CD4-positive, alpha-beta memory T cell (primary cell): ENCODE data around the gene KRT6B. TPM values are rescaled to one million over a fixed set of nuclear protein-coding genes. Genes with fewer than 3 reads are reported as not detected.
"Not testable (repeated sequence)": the region's sequence is repeated elsewhere in the genome, so short reads cannot be mapped to it uniquely, and the experiment has no call there.

Experiments used
- CTCF ChIA-PET: fragments of 350-600 bp; sonication (Branson Sonifier 250); formaldehyde crosslinking; loops from one replicate; lab custom pipeline; 2021; ENCODE audit warnings: inconsistent platforms; ENCODE audit not compliant: partially characterized antibody; lab: Charles Lee
- POLR2A ChIA-PET: fragments of 350-600 bp; sonication (Branson Sonifier 250); formaldehyde crosslinking; loops from one replicate; lab custom pipeline; 2021; ENCODE audit not compliant: partially characterized antibody; lab: Charles Lee
- DNase-seq, 5 donors: peaks; one replicate each; pipeline versions ENCODE4 v3.0.0 to v3.0.0-alpha.2; 2020 to 2022; ENCODE audit warnings: mixed read lengths in 1 of 5
- H3K27ac ChIP-seq: one replicate; pipeline ENCODE4 v1.7.0; 2013; ENCODE audit warnings: low read depth, low read length
- H3K27me3 ChIP-seq: 2 replicates; pipeline ENCODE4 v1.7.0; 2013; ENCODE audit warnings: mild to moderate bottlenecking, low read length, moderate library complexity; ENCODE audit not compliant: insufficient read depth
- H3K36me3 ChIP-seq: 2 replicates; pipeline ENCODE4 v1.7.0; 2013; ENCODE audit warnings: mild to moderate bottlenecking, low read length, moderate library complexity; ENCODE audit not compliant: insufficient read depth
- H3K4me1 ChIP-seq: 2 replicates; pipeline ENCODE4 v1.7.0; 2013; ENCODE audit warnings: mild to moderate bottlenecking, low read length, moderate library complexity; ENCODE audit not compliant: insufficient read depth
- H3K4me3 ChIP-seq, 2 donors: one replicate each; pipeline ENCODE4 v1.7.0; 2013; ENCODE audit warnings: low read length in 2 of 2, mild to moderate bottlenecking in 1 of 2
- H3K9me3 ChIP-seq, 2 donors: one replicate each; pipeline ENCODE4 v1.7.0; 2013; ENCODE audit warnings: low read length in 2 of 2, control low read depth in 1 of 2; ENCODE audit not compliant: control insufficient read depth in 1 of 2
- H3K27ac Mint-ChIP-seq, 7 donors: one replicate each; pipeline ENCODE4 v1.8.0; 2020 to 2021; ENCODE audit warnings: mixed read lengths in 7 of 7, mild to moderate bottlenecking in 6 of 7, inconsistent platforms in 3 of 7, moderate library complexity in 3 of 7
- H3K27me3 Mint-ChIP-seq, 2 donors: one replicate each; pipeline ENCODE4 v1.8.0; 2020 to 2021; ENCODE audit warnings: mixed read lengths in 2 of 2
- H3K36me3 Mint-ChIP-seq, 2 donors: one replicate each; pipeline ENCODE4 v1.8.0; 2020 to 2021; ENCODE audit warnings: mixed read lengths in 2 of 2, inconsistent platforms in 1 of 2, mild to moderate bottlenecking in 1 of 2
- H3K4me1 Mint-ChIP-seq, 4 donors: one replicate each; pipeline ENCODE4 v1.8.0; 2020 to 2021; ENCODE audit warnings: mixed read lengths in 4 of 4, mild to moderate bottlenecking in 1 of 4
- H3K4me3 Mint-ChIP-seq, 8 donors: one replicate each; pipeline ENCODE4 v1.8.0; 2020 to 2021; ENCODE audit warnings: mixed read lengths in 8 of 8, mild to moderate bottlenecking in 7 of 8, moderate library complexity in 6 of 8, inconsistent platforms in 3 of 8
- H3K9me3 Mint-ChIP-seq, 8 donors: one replicate each; pipeline ENCODE4 v1.8.0; 2020 to 2021; ENCODE audit warnings: mixed read lengths in 8 of 8, mild to moderate bottlenecking in 5 of 8, inconsistent platforms in 3 of 8, moderate library complexity in 1 of 8
- intact Hi-C: fragments of 100-400 bp; cut with micrococcal nuclease; formaldehyde crosslinking; loops from one replicate; pipeline ENCODE4 v1.15.1; 2023
- polyA plus RNA-seq, 2 donors: library from polyadenylated mRNA; unstranded; fragments of 300-500 nt; fragmentation: Illumina TruSeq; gene quantifications; one replicate each; pipeline ENCODE4 v1.2.3, GENCODE V29; 2021
- total RNA-seq, 2 experiments: library from RNA; stranded (reverse); gene quantifications; one replicate each; pipeline ENCODE4 v1.2.3, GENCODE V29; 2021

The KRT6B gene
- total and polyA plus RNA-seq, 4 experiments from 2014 or later = not detected

- Histone ChIP-seq H3K9me3 (peaks cover 0 to 6% of the 10 kb centered on the region in 2 donors), H3K36me3 (no peaks in the 10 kb centered on the region), H3K4me1 (no peaks in the 10 kb centered on the region), H3K27ac (no peak overlapping the region), H3K27me3 (no peaks in the 10 kb centered on the region), H3K4me3 (no peak overlapping the region)
- Mint-ChIP-seq H3K36me3 (no peaks in the 10 kb centered on the region), H3K27me3 (peaks cover 22 to 37% of the 10 kb centered on the region in 2 donors), H3K9me3 (peaks cover 0 to 19% (median 13%) of the 10 kb centered on the region in 8 donors), H3K4me3 (no peak overlapping the region), H3K27ac (no peak overlapping the region), H3K4me1 (no peaks in the 10 kb centered on the region)
- intact Hi-C loops = no loop called here
- POLR2A ChIA-PET = no interaction called here
- CTCF ChIA-PET = interaction anchor here (1.2 kb wide), 1 partner anchor 77 kb away, joined by 3 read pairs; no protein-coding TSS in a partner anchor
- no peak for DNase-seq
Observed at GRCh38 chr12:52488736-52489135, 36.8 kb upstream of the KRT6B start.

- H3K27ac ChIP-seq, H3K9me3 ChIP-seq, H3K27me3 ChIP-seq, POLR2A ChIA-PET, intact Hi-C loops, CTCF ChIA-PET, H3K4me3 Mint-ChIP-seq, DNase-seq, H3K4me1 Mint-ChIP-seq, H3K27ac Mint-ChIP-seq, H3K4me1 ChIP-seq, H3K4me3 ChIP-seq, H3K36me3 ChIP-seq, H3K36me3 Mint-ChIP-seq: not testable (repeated sequence)
- Mint-ChIP-seq H3K9me3 (peaks cover 0 to 19% (median 13%) of the 10 kb centered on the region in 8 donors), H3K27me3 (peaks cover 19 to 37% of the 10 kb centered on the region in 2 donors)
Observed at GRCh38 chr12:52487744-52488443, 35.9 kb upstream of the KRT6B start.

GRCh38 chr12:52487211-52487610 lies 35.3 kb upstream of the KRT6B start:
- H3K27me3 Mint-ChIP-seq = peaks cover 19 to 39% of the 10 kb centered on the region in 2 donors
- no peak overlapping the region for H3K4me3 Mint-ChIP-seq
- no peak overlapping the region for H3K4me3 ChIP-seq
- CTCF ChIA-PET = no interaction called here
- peaks cover 0 to 19% (median 13%) of the 10 kb centered on the region in 8 donors for H3K9me3 Mint-ChIP-seq
- no peak overlapping the region for H3K27ac Mint-ChIP-seq
- H3K36me3 ChIP-seq = no peaks in the 10 kb centered on the region
- H3K4me1 Mint-ChIP-seq = no peaks in the 10 kb centered on the region
- no peaks in the 10 kb centered on the region for H3K27me3 ChIP-seq
- peaks cover 0 to 6% of the 10 kb centered on the region in 2 donors for H3K9me3 ChIP-seq
- no peaks in the 10 kb centered on the region for H3K4me1 ChIP-seq
- H3K36me3 Mint-ChIP-seq = no peaks in the 10 kb centered on the region
- POLR2A ChIA-PET = no interaction called here
- DNase-seq = no peak
- intact Hi-C loops = no loop called here
- no peak overlapping the region for H3K27ac ChIP-seq

- Histone ChIP-seq H3K4me3 (no peak overlapping the region), H3K4me1 (no peaks in the 10 kb centered on the region), H3K36me3 (no peaks in the 10 kb centered on the region), H3K27me3 (no peaks in the 10 kb centered on the region), H3K9me3 (peaks cover 0 to 6% of the 10 kb centered on the region in 2 donors), H3K27ac (no peak overlapping the region)
- H3K4me1 Mint-ChIP-seq = no peaks in the 10 kb centered on the region
- peaks cover 0 to 19% (median 13%) of the 10 kb centered on the region in 8 donors for H3K9me3 Mint-ChIP-seq
- intact Hi-C loops = no loop called here
- peaks cover 19 to 37% of the 10 kb centered on the region in 2 donors for H3K27me3 Mint-ChIP-seq
- H3K27ac Mint-ChIP-seq = no peak overlapping the region
- no peak overlapping the region for H3K4me3 Mint-ChIP-seq
- CTCF ChIA-PET = no interaction called here
- H3K36me3 Mint-ChIP-seq = no peaks in the 10 kb centered on the region
- no peak for DNase-seq
- POLR2A ChIA-PET = no interaction called here
Observed at GRCh38 chr12:52486166-52487105, 34.5 kb upstream of the KRT6B start.

- peaks cover 12 to 28% of the 10 kb centered on the region in 2 donors for H3K27me3 Mint-ChIP-seq
- POLR2A ChIA-PET = no interaction called here
- H3K27ac ChIP-seq = no peak overlapping the region
- H3K4me3 Mint-ChIP-seq = no peak overlapping the region
- intact Hi-C loops = no loop called here
- no peak for DNase-seq
- H3K9me3 Mint-ChIP-seq = peaks cover 0 to 24% (median 9%) of the 10 kb centered on the region in 8 donors
- CTCF ChIA-PET = no interaction called here
- H3K27ac Mint-ChIP-seq = no peak overlapping the region
- H3K9me3 ChIP-seq = peaks cover 0 to 5% of the 10 kb centered on the region in 2 donors
- no peaks in the 10 kb centered on the region for H3K36me3 Mint-ChIP-seq
- no peaks in the 10 kb centered on the region for H3K4me1 ChIP-seq
- H3K4me3 ChIP-seq = no peak overlapping the region
- H3K4me1 Mint-ChIP-seq = no peaks in the 10 kb centered on the region
- no peaks in the 10 kb centered on the region for H3K36me3 ChIP-seq
- no peaks in the 10 kb centered on the region for H3K27me3 ChIP-seq
Observed at GRCh38 chr12:52480073-52480472, 28.1 kb upstream of the KRT6B start.

GRCh38 chr12:52477651-52478050 lies 25.7 kb upstream of the KRT6B start:
- no peak for DNase-seq
- H3K36me3 Mint-ChIP-seq = no peaks in the 10 kb centered on the region
- no peaks in the 10 kb centered on the region for H3K27me3 ChIP-seq
- no peak overlapping the region for H3K27ac ChIP-seq
- H3K4me1 ChIP-seq = no peaks in the 10 kb centered on the region
- peaks cover 0 to 15% (median 1%) of the 10 kb centered on the region in 8 donors for H3K9me3 Mint-ChIP-seq
- H3K36me3 ChIP-seq = no peaks in the 10 kb centered on the region
- no peak overlapping the region for H3K4me3 Mint-ChIP-seq
- H3K27me3 Mint-ChIP-seq = peaks cover 11 to 18% of the 10 kb centered on the region in 2 donors
- H3K9me3 ChIP-seq = no peaks in the 10 kb centered on the region
- H3K27ac Mint-ChIP-seq = no peak overlapping the region
- intact Hi-C loops = no loop called here
- no peak overlapping the region for H3K4me3 ChIP-seq
- POLR2A ChIA-PET = no interaction called here
- CTCF ChIA-PET = no interaction called here
- H3K4me1 Mint-ChIP-seq = no peaks in the 10 kb centered on the region

GRCh38 chr12:52474212-52474611 lies 22.3 kb upstream of the KRT6B start:
- intact Hi-C loops = no loop called here
- no peaks in the 10 kb centered on the region for H3K4me1 ChIP-seq
- H3K4me3 ChIP-seq = no peak overlapping the region
- peaks cover 0 to 7% (median 0%) of the 10 kb centered on the region in 8 donors for H3K9me3 Mint-ChIP-seq
- H3K27me3 ChIP-seq = no peaks in the 10 kb centered on the region
- no peaks in the 10 kb centered on the region for H3K36me3 Mint-ChIP-seq
- ChIA-PET POLR2A (no interaction called here), CTCF (no interaction called here)
- H3K27me3 Mint-ChIP-seq = peaks cover 13 to 14% of the 10 kb centered on the region in 2 donors
- H3K27ac Mint-ChIP-seq = no peak overlapping the region
- no peak overlapping the region for H3K4me3 Mint-ChIP-seq
- no peak overlapping the region for H3K27ac ChIP-seq
- no peaks in the 10 kb centered on the region for H3K4me1 Mint-ChIP-seq
- no peaks in the 10 kb centered on the region for H3K36me3 ChIP-seq
- no peaks in the 10 kb centered on the region for H3K9me3 ChIP-seq
- DNase-seq = no peak
